Kidney (tissue), 2 donors: Measurements from ENCODE around the gene RPE65. TPM values are rescaled to one million over a fixed set of nuclear protein-coding genes. Genes with fewer than 3 reads are reported as not detected.

Source experiments
- polyA plus RNA-seq: library from polyadenylated mRNA; stranded (reverse); fragments of 350-450 nt; fragmentation: Illumina TruSeq; extraction: RNeasy Lipid Tissue Mini Kit (QIAGEN cat#74804); gene quantifications from one replicate; pipeline ENCODE4 v1.2.3, GENCODE V29; 2014; ENCODE audit warnings: low read depth, low replicate concordance; ENCODE audit not compliant: insufficient read depth
- total RNA-seq: library from RNA; stranded (reverse); fragmentation: NEBNext Ultra II Directional; extraction: Animal tissue kit (Norgen Biotek cat#: 25700); gene quantifications from one replicate; pipeline ENCODE4 v1.2.1, GENCODE V29; 2021
- donor health status: DM: yes; HTN: yes; CAD: no.

Gene RPE65
- total and polyA plus RNA-seq, 2 donors from 2014 or later = not detected

Other genes with a start within 250 kb of the RPE65 start
- gene WLS, start 217.4 kb downstream of the RPE65 start, total RNA-seq = 147 TPM
- 92.3 TPM for gene WLS, start 217.4 kb downstream of the RPE65 start, polyA plus RNA-seq
- gene DEPDC1, start 47.1 kb upstream of the RPE65 start, total RNA-seq = 0.63 TPM
- gene DEPDC1, start 47.1 kb upstream of the RPE65 start, polyA plus RNA-seq = not detected